ENCODE measurements around the gene LCAT. TPM values are rescaled to one million over a fixed set of nuclear protein-coding genes. Genes with fewer than 3 reads are reported as not detected.

Gene LCAT
- total and polyA plus RNA-seq, 2 experiments from 2014 or later = 13.4 to 13.8 TPM

DNA sequence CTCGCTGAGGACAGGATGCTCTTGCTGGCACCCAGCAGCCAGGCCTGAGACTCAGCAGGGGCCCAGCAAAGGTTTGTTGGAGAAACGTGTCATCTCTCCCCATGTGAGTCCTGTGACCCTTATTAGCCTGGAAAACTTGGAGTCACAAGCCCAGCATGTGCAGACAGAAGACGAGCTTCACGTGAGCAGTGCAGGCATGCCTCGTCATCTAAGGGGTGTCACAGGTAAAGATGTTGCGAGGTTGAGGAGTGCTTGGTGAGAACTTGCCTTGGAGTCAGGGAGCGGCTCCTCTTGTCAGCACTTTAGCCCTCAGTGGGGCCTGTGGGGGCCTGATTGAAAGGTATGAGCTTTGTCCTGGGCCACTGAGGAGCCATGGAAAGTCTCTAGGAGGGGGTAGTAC lies 10.1 kb downstream of the LCAT start:
- H3K27ac ChIP-seq = no peak overlapping the region
- H3K4me1 ChIP-seq (ENCODE audit: low read depth) = peaks cover 9% of the 10 kb centered on the region
- DNase-seq (ENCODE audit: low read depth in 1 of 2, low spot score in 1 of 2) = no peak
- H3K4me3 ChIP-seq = no peak overlapping the region
- no peaks in the 10 kb centered on the region for H3K9me3 ChIP-seq (ENCODE audit: low read depth)
- peaks cover 6% of the 10 kb centered on the region for H3K36me3 ChIP-seq
- H3K27me3 ChIP-seq = no peaks in the 10 kb centered on the region
- TF ChIP-seq, protein P1, sequence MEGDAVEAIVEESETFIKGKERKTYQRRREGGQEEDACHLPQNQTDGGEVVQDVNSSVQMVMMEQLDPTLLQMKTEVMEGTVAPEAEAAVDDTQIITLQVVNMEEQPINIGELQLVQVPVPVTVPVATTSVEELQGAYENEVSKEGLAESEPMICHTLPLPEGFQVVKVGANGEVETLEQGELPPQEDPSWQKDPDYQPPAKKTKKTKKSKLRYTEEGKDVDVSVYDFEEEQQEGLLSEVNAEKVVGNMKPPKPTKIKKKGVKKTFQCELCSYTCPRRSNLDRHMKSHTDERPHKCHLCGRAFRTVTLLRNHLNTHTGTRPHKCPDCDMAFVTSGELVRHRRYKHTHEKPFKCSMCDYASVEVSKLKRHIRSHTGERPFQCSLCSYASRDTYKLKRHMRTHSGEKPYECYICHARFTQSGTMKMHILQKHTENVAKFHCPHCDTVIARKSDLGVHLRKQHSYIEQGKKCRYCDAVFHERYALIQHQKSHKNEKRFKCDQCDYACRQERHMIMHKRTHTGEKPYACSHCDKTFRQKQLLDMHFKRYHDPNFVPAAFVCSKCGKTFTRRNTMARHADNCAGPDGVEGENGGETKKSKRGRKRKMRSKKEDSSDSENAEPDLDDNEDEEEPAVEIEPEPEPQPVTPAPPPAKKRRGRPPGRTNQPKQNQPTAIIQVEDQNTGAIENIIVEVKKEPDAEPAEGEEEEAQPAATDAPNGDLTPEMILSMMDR (IDR thresholded peaks at IDR 0.05; ENCODE audit: low read depth, low read length) = no peak

DNA sequence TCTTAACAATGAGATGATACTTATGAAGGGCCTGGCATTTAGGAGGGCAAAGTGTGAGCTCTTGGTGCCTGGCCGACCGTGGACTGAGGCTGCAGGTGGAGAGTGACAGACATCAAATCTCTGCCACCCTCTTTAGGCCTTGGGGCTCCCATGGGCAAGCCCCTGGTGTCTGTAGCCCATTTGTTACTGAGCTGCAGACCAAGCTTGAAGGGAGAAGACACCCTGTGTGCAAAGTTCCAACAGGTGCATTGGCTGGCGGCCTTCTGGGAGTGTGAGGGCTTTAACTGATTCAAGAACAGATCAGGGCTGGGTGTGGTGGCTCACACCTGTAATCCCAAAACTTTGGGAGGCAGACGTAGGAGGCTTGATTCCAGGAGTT lies 11.5 kb downstream of the LCAT start:
- TF ChIP-seq, protein P1 (IDR thresholded peaks at IDR 0.05; ENCODE audit: low read depth, low read length) = no peak

GRCh38 chr16:67931712-67932461 lies 12.0 kb downstream of the LCAT start, which contains the start of gene CTRL:
Gene CTRL, minus strand, starts transcription at chr16:67931862. Its CDS starts 10 bp downstream, at chr16:67931852.
- H3K36me3 ChIP-seq = peaks cover 11% of the 10 kb centered on the region
- H3K4me3 ChIP-seq = no peak within 1 kb of the TSS
- H3K9me3 ChIP-seq (ENCODE audit: low read depth) = no peaks in the 10 kb centered on the region
- TF ChIP-seq, protein P1 (IDR thresholded peaks at IDR 0.05; ENCODE audit: low read depth, low read length) = no peak
- DNase-seq (ENCODE audit: low read depth in 1 of 2, low spot score in 1 of 2) = no peak
- H3K4me1 ChIP-seq (ENCODE audit: low read depth) = peaks cover 6% of the 10 kb centered on the region
- no peaks in the 10 kb centered on the region for H3K27me3 ChIP-seq
- no peak within 1 kb of the TSS for H3K27ac ChIP-seq

More for the DNA sequence above, 11.5 kb downstream of the LCAT start:
- DNase-seq (ENCODE audit: low read depth in 1 of 2, low spot score in 1 of 2) = no peak
- Histone ChIP-seq H3K27me3 (no peaks in the 10 kb centered on the region), H3K27ac (no peak overlapping the region), H3K4me1 (ENCODE audit: low read depth) (peaks cover 9% of the 10 kb centered on the region), H3K36me3 (peaks cover 10% of the 10 kb centered on the region), H3K4me3 (no peak overlapping the region), H3K9me3 (ENCODE audit: low read depth) (no peaks in the 10 kb centered on the region)

DNA sequence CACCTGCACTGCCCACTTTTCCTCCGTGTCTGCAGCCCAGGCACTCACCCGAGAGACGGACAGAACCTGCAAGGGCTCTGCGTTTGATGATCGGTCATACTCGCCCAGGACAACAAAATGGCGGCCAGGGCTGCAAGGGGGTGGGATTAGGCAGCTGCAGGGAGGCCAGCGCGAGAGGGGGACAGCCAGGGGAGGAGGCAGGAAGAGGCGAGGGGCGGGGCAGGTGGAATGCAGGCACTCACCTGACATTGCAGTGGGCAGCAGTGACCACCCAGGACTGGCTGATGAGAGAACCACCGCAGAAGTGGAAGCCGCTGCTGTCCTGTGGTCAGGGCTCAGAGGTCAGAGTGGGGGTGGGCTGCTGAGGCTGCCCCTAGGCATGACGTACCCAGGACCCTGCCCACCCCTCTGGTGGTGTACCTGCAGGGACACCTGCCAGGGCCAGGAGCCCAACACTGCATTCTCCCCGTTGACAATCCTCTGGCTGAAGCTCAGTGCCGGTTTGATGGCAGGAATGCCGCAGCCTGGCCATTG lies 13.2 kb downstream of the LCAT start:
- H3K27ac ChIP-seq = no peak overlapping the region
- H3K27me3 ChIP-seq = no peaks in the 10 kb centered on the region
- no peak overlapping the region for H3K4me3 ChIP-seq
- H3K4me1 ChIP-seq (ENCODE audit: low read depth) = peaks cover 6% of the 10 kb centered on the region
- H3K36me3 ChIP-seq = peaks cover 11% of the 10 kb centered on the region
- H3K9me3 ChIP-seq (ENCODE audit: low read depth) = no peaks in the 10 kb centered on the region
- DNase-seq (ENCODE audit: low read depth in 1 of 2, low spot score in 1 of 2) = no peak
- TF ChIP-seq, protein P1 (IDR thresholded peaks at IDR 0.05; ENCODE audit: low read depth, low read length) = no peak

DNA sequence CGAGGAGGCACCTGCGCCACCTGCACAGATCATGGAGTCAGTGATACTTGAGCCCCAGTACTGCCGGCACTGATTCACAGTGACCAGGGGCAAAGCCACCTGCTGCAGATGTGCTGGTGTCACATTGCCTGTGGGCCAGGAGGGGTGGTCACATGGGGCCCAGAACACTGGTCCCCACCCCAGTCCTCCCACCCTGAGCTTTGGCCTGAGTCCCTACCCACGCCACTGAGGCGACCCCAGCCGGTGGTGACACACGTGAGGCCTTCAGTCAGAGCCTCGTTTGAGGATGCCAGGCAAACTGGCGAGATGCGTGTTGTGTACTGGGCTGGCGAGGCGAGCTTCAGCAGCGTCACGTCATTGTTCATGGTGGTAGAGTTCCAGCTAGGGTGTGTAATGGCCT lies 13.7 kb downstream of the LCAT start:
- DNase-seq (ENCODE audit: low read depth in 1 of 2, low spot score in 1 of 2) = no peak
- H3K9me3 ChIP-seq (ENCODE audit: low read depth) = no peaks in the 10 kb centered on the region
- H3K27ac ChIP-seq = no peak overlapping the region
- no peak overlapping the region for H3K4me3 ChIP-seq
- H3K27me3 ChIP-seq = no peaks in the 10 kb centered on the region
- TF ChIP-seq, protein P1 (IDR thresholded peaks at IDR 0.05; ENCODE audit: low read depth, low read length) = no peak
- peaks cover 5% of the 10 kb centered on the region for H3K4me1 ChIP-seq (ENCODE audit: low read depth)
- peaks cover 11% of the 10 kb centered on the region for H3K36me3 ChIP-seq
